Endothelial cell of umbilical vein (primary cell): ENCODE data around the gene SLC44A1. TPM values are rescaled to one million over a fixed set of nuclear protein-coding genes. Genes with fewer than 3 reads are reported as not detected.

Experiments used
- BruUV-seq: library from RNA; stranded (reverse); fragments of 400-500 nt; replicated peaks from 2 replicates; lab custom pipeline; 2021; lab: Mats Ljungman, UMichigan
- CTCF ChIA-PET: fragments of 300-600, 350-600 bp; sonication (Branson Sonifier 250); formaldehyde crosslinking; loops from one replicate; lab custom pipeline; 2021; ENCODE audit warnings: antibody characterized with exemption, inconsistent platforms; lab: Charles Lee
- POLR2A ChIA-PET: fragments of 300-600, 350-600 bp; sonication (Branson Sonifier 250); formaldehyde crosslinking; loops from one replicate; lab custom pipeline; 2021; ENCODE audit warnings: antibody characterized with exemption, inconsistent platforms; lab: Charles Lee
- DNase-seq: peaks from one replicate; pipeline ENCODE4 v3.0.0-alpha.2; 2011; ENCODE audit warnings: low read depth, low spot score
- FAIRE-seq: peaks from 2 replicates; lab custom pipeline; 2011; peaks lifted over from hg19 to GRCh38; lab: Jason Lieb, UNC
- H2AFZ ChIP-seq: 2 replicates; pipeline ENCODE4 v1.6.0; 2012; ENCODE audit warnings: low read depth, low read length, control low read depth, inconsistent platforms
- H3K27ac ChIP-seq: 2 replicates; pipeline ENCODE4 v1.5.1; 2011; ENCODE audit warnings: low read depth, mild to moderate bottlenecking, control low read depth, low read length, moderate library complexity; ENCODE audit not compliant: insufficient read depth
- H3K27me3 ChIP-seq, 2 experiments: 2 replicates each; pipeline versions ENCODE4 v1.6.0 to v1.6.1; 2011; ENCODE audit warnings: low read length in 2 of 2, mixed read lengths in 1 of 2; ENCODE audit not compliant: control insufficient read depth in 2 of 2, insufficient read depth in 2 of 2
- H3K36me3 ChIP-seq, 2 experiments: 2 replicates in 1 of 2; 3 replicates in 1 of 2; pipeline ENCODE4 v1.5.1; 2011; ENCODE audit warnings: low read length in 2 of 2, mild to moderate bottlenecking in 1 of 2, moderate library complexity in 1 of 2; ENCODE audit not compliant: control insufficient read depth in 2 of 2, insufficient read depth in 2 of 2; ENCODE audit errors: extremely low read depth in 1 of 2
- H3K4me1 ChIP-seq: 3 replicates; pipeline ENCODE4 v1.5.1; 2011; ENCODE audit warnings: mild to moderate bottlenecking, low read length; ENCODE audit not compliant: control insufficient read depth, insufficient read depth; ENCODE audit errors: extremely low read depth
- H3K4me2 ChIP-seq: 2 replicates; pipeline ENCODE4 v1.6.1; 2011; ENCODE audit warnings: low read length, control low read depth, mixed read lengths; ENCODE audit not compliant: insufficient read depth
- H3K4me3 ChIP-seq, 3 experiments: fragments of 200-600 bp in 1 of 3; sonication (generic), shearing (Covaris generic) in 1 of 3; replicated peaks in 1 of 3; 2 replicates each; pipeline ENCODE4 v1.5.1; 2011 to 2016; ENCODE audit warnings: control low read depth in 3 of 3, low read length in 3 of 3, mild to moderate bottlenecking in 2 of 3, inconsistent platforms in 1 of 3, low read depth in 1 of 3, moderate library complexity in 1 of 3; ENCODE audit not compliant: insufficient read depth in 1 of 3
- H3K79me2 ChIP-seq: 2 replicates; pipeline ENCODE4 v1.6.0; 2012; ENCODE audit warnings: low read length, inconsistent platforms; ENCODE audit not compliant: control insufficient read depth, insufficient read depth
- H3K9ac ChIP-seq: replicated peaks from 2 replicates; pipeline ENCODE3; 2011; ENCODE audit warnings: low read length, control low read depth; ENCODE audit not compliant: insufficient read depth; ENCODE audit errors: extremely low read depth
- H3K9me1 ChIP-seq: replicated peaks from 3 replicates; pipeline ENCODE4 v1.6.0; 2011; ENCODE audit warnings: mild to moderate bottlenecking, low read length; ENCODE audit not compliant: control insufficient read depth, insufficient read depth; ENCODE audit errors: extremely low read depth
- H3K9me3 ChIP-seq: replicated peaks from 2 replicates; pipeline ENCODE4 v1.5.1; 2012; ENCODE audit warnings: low read length, inconsistent platforms; ENCODE audit not compliant: control insufficient read depth, insufficient read depth
- H4K20me1 ChIP-seq: replicated peaks from 2 replicates; pipeline ENCODE3; 2011; ENCODE audit warnings: mild to moderate bottlenecking, low read length; ENCODE audit not compliant: control insufficient read depth, insufficient read depth; ENCODE audit errors: extremely low read depth
- CTCF ChIP-seq, 2 donors: IDR thresholded peaks; 1 replicate in 1 of 2; 2 replicates in 1 of 2; pipeline ENCODE4 v1.5.1; 2011; ENCODE audit warnings: low read length in 2 of 2, mild to moderate bottlenecking in 2 of 2, moderate library complexity in 2 of 2, control low read depth in 1 of 2, inconsistent platforms in 1 of 2, low read depth in 1 of 2; ENCODE audit not compliant: insufficient read depth in 1 of 2; ENCODE audit errors: extremely low read depth in 1 of 2
- EZH2 ChIP-seq: IDR thresholded peaks from 2 replicates; pipeline ENCODE4 v1.6.1; 2012; ENCODE audit warnings: borderline replicate concordance, low read depth, mild to moderate bottlenecking, moderate library complexity, low read length, inconsistent platforms; ENCODE audit not compliant: severe bottlenecking
- FOS ChIP-seq: IDR thresholded peaks from 2 replicates; pipeline ENCODE4 v1.6.1; 2011; ENCODE audit warnings: mild to moderate bottlenecking, low read length, moderate library complexity, borderline replicate concordance; ENCODE audit not compliant: insufficient read depth
- GATA2 ChIP-seq: IDR thresholded peaks from 2 replicates; pipeline ENCODE4 v1.7.0; 2011; ENCODE audit warnings: low read depth, mild to moderate bottlenecking, moderate library complexity, mixed read lengths, low read length; ENCODE audit not compliant: insufficient read length, insufficient read depth
- JUN ChIP-seq: IDR thresholded peaks from 2 replicates; pipeline ENCODE4 v1.6.1; 2011; ENCODE audit warnings: borderline replicate concordance, low read depth; ENCODE audit not compliant: insufficient read length, insufficient read depth
- MYC ChIP-seq: IDR thresholded peaks from one replicate; pipeline ENCODE4 v1.6.1; 2011; ENCODE audit warnings: mild to moderate bottlenecking, low read depth, low read length
- POLR2A ChIP-seq: IDR thresholded peaks from 2 replicates; pipeline ENCODE4 v1.6.1; 2012; ENCODE audit warnings: low read depth, mild to moderate bottlenecking, control low read depth, low read length
- POLR2AphosphoS5 ChIP-seq: IDR thresholded peaks from 2 replicates; pipeline ENCODE4 v1.6.1; 2012; ENCODE audit warnings: low read depth, mild to moderate bottlenecking, control low read depth, low read length, moderate library complexity; ENCODE audit not compliant: insufficient read depth
- dilution Hi-C: fragments of 300-500 bp; cut with MboI; formaldehyde crosslinking; loops from one replicate; pipeline ENCODE4 v1.15.0; 2019; ENCODE audit warnings: low sequenced_read_pairs; ENCODE audit not compliant: extremely low pct_ligation_motif_present
- intact Hi-C: fragments of 100-400 bp; cut with micrococcal nuclease; formaldehyde crosslinking; loops from one replicate; pipeline ENCODE4 v1.10.0; 2022
- polyA plus RNA-seq, 4 experiments: library from polyadenylated mRNA; depleted of rRNA in 3 of 4; stranded (reverse) in 3 of 4; unstranded in 1 of 4; fragments of >200 nt; gene quantifications; 2 replicates each; pipeline versions ENCODE4 v1.2.1 to v1.2.3, GENCODE V29; 2011 to 2012; ENCODE audit warnings: missing spikeins in 1 of 4
- total RNA-seq: library from RNA; stranded (reverse); gene quantifications from 2 replicates; pipeline ENCODE4 v1.2.3, GENCODE V29; 2021
- TF ChIP-seq, protein P1 (sequence below): IDR thresholded peaks from 2 replicates; pipeline ENCODE4 v1.6.1; 2011; ENCODE audit not compliant: insufficient read depth, insufficient read length

Gene SLC44A1
- total and polyA plus RNA-seq, 2 donors (not counting 3 experiments of a cell fraction or from before 2014, with no cell fraction given): 16.1 to 37.7 TPM

DNA sequence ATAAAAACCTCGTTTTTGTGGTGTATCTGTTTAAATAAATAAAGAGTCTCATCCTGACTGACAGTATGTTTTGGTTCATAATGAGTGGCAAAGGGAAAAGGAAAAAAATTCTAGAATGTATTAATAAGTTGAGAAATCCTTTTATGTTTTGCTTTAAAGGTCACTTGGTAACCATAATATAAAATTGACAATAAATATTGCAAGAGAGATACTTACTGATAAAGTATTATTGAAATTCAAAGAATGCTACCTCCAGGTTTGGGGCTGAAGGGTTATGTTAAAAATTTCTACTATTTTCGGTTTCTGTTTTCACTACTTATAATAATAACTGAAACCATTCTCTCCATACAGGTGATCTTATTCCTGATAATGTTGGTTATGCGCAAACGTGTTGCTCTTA is 118.0 kb downstream of the SLC44A1 start:
- FAIRE-seq (no peak), DNase-seq (no peak)
- Histone ChIP-seq H3K36me3 (peaks cover 0 to 1% of the 10 kb centered on the region in 2 experiments), H3K4me1 (no peaks in the 10 kb centered on the region), H3K4me3 (no peak overlapping the region), H3K9ac (no peak overlapping the region), H3K9me1 (no peaks in the 10 kb centered on the region), H4K20me1 (no peaks in the 10 kb centered on the region), H2AFZ (no peak overlapping the region), H3K4me2 (no peak overlapping the region), H3K9me3 (no peaks in the 10 kb centered on the region), H3K27me3 (no peaks in the 10 kb centered on the region), H3K79me2 (no peaks in the 10 kb centered on the region), H3K27ac (no peak overlapping the region)
- ChIA-PET CTCF (no interaction called here), POLR2A (no interaction called here)
- TF ChIP-seq MYC (no peak), FOS (no peak), EZH2 (no peak), CTCF (IDR thresholded peaks at IDR 0.05; ENCODE audit: extremely low read depth in 1 of 2, insufficient read depth in 1 of 2, low read depth in 1 of 2, low read length in 2 of 2) (no peak), POLR2AphosphoS5 (no peak), POLR2A (no peak), JUN (no peak), GATA2 (no peak)
- TF ChIP-seq, protein P1, sequence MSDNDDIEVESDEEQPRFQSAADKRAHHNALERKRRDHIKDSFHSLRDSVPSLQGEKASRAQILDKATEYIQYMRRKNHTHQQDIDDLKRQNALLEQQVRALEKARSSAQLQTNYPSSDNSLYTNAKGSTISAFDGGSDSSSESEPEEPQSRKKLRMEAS: no peak
- no TSS peak for BruUV-seq
- dilution Hi-C loops (no loop called here), intact Hi-C loops (no loop called here)
